ENCODE results near the gene LCP2. TPM values are rescaled to one million over a fixed set of nuclear protein-coding genes. Genes with fewer than 3 reads are reported as not detected.

The LCP2 gene
- total RNA-seq, 1 experiment from 2014 or later: 0.72 TPM

GRCh38 chr5:170300361-170301013 is 2.9 kb upstream of the LCP2 start:
- DNase-seq (ENCODE audit: low spot score) (no peak), ATAC-seq (no peak)
- Mint-ChIP-seq H3K4me1 (peaks cover 32% of the 10 kb centered on the region), H3K4me3 (no peak overlapping the region), H3K9me3 (peaks cover 3% of the 10 kb centered on the region; the same call in 1 of the 2 replicates), H3K27me3 (ENCODE audit: low read depth) (no peaks in the 10 kb centered on the region; the same call in 1 of the 2 replicates), H3K36me3 (no peaks in the 10 kb centered on the region), H3K27ac (no peak overlapping the region)
- ChIA-PET POLR2A (no interaction called here), CTCF (interaction anchor here (1.0 kb wide), 1 partner anchor 38 kb away, joined by 3 read pairs; no protein-coding TSS in a partner anchor)
- TF ChIP-seq KAT7 (CRISPR knock-in tag; IDR thresholded peaks at IDR 0.05; ENCODE audit: borderline replicate concordance) (no peak), ZNF423 (CRISPR knock-in tag; IDR thresholded peaks at IDR 0.05) (no peak), ZNF671 (CRISPR knock-in tag; IDR thresholded peaks at IDR 0.05) (no peak), NFYB (CRISPR knock-in tag; conservative IDR thresholded peaks at IDR 0.05; ENCODE audit: low read depth) (no peak)

- CTCF ChIA-PET: interaction anchor here (1.0 to 1.8 kb wide), 4 partner anchors 42 to 124 kb away, joined by 3 to 8 read pairs (median 4); no protein-coding TSS in a partner anchor
- no peaks in the 10 kb centered on the region for H3K9me3 Mint-ChIP-seq
These were observed 515 bp downstream of the LCP2 start for GRCh38 chr5:170296935-170297588.

More at GRCh38 chr5:170296935-170297588, 515 bp downstream of the LCP2 start:
- ATAC-seq (no peak), DNase-seq (ENCODE audit: low spot score) (no peak)
- Mint-ChIP-seq H3K4me3 (no peak overlapping the region), H3K4me1 (peaks cover 24% of the 10 kb centered on the region), H3K27ac (no peak overlapping the region), H3K27me3 (ENCODE audit: low read depth) (no peaks in the 10 kb centered on the region; the same call in 1 of the 2 replicates), H3K36me3 (no peaks in the 10 kb centered on the region)
- POLR2A ChIA-PET: interaction anchor here (0.6 kb wide), 1 partner anchor 23 kb away, joined by 3 read pairs; no protein-coding TSS in a partner anchor
- TF ChIP-seq NR2C2 (CRISPR knock-in tag; IDR thresholded peaks at IDR 0.05) (no peak), GABPB1 (CRISPR knock-in tag; IDR thresholded peaks at IDR 0.05) (no peak), NFYB (CRISPR knock-in tag; conservative IDR thresholded peaks at IDR 0.05; ENCODE audit: low read depth) (no peak), E2F4 (CRISPR knock-in tag; IDR thresholded peaks at IDR 0.05; ENCODE audit: borderline replicate concordance, low read depth) (no peak), ZNF281 (CRISPR knock-in tag; IDR thresholded peaks at IDR 0.05) (no peak), RORB (CRISPR knock-in tag; IDR thresholded peaks at IDR 0.05) (no peak), E2F5 (CRISPR knock-in tag; IDR thresholded peaks at IDR 0.05) (no peak), STAT6 (CRISPR knock-in tag; conservative IDR thresholded peaks at IDR 0.05; ENCODE audit: low read depth) (no peak)

All from WTC11 (cell line).